GM21423 (cell line): Measurements from ENCODE around the gene ZGPAT.
"Not testable (repeated sequence)": the region's sequence is repeated elsewhere in the genome, so short reads cannot be mapped to it uniquely, and the experiment has no call there.

Experiments
- ATAC-seq: cut with Tn5 transposase; IDR thresholded peaks from one replicate; pipeline ENCODE4 v1.9.1; 2021; ENCODE audit warnings: mild to moderate bottlenecking, moderate library complexity; ENCODE audit not compliant: unreplicated experiment

Gene ZGPAT

DNA sequence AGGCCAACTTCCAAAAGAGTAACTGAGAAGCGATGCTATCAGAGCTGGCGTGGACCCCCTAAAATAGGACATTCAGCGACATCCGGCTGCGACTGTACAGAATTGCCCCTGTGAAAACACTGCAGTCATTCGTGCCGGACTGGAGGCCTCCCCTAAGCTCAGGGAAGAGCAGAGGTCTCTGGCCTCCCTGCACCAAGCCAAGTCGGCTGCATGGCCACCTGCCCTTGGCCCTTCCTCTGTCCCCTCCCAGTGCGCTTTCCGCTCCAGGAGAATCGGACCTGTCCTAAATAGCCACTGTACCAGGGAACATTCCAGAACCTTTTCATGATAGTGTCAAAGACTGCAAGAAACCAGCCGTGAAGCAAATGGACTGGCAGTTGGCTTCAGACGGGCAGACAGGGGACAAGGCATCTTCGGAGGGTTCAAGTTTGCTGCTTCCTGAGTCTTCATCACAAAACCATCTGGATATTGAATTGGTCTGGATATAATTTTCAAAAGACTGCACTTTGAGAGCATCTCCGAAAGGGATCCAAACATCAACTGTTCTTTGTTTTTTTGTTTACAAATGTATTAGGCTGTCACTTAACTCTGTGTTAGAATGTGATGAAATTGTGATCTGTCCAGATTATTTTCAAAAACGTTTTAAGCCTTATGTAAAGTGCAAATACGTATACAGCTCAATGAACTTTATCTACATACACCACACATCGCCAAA is 48.3 kb downstream of the ZGPAT start:
- ATAC-seq: no peak

DNA sequence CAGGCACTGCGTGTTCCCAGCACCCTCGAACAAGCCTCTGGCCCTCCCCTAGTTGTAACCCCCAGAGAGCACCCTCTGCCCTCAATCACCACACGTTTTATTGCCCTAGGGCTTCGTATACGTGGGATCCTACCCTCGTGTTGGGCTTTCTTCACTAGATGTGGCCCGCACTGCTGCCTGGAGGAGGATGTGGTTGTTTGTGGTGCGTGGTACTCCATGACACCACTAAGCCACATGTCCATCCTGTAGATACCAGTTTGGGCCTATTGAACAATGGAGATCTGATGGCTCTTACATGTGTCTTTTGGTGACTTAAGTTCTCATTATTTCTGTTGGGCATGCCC is 48.8 kb downstream of the ZGPAT start:
- ATAC-seq: no peak

DNA sequence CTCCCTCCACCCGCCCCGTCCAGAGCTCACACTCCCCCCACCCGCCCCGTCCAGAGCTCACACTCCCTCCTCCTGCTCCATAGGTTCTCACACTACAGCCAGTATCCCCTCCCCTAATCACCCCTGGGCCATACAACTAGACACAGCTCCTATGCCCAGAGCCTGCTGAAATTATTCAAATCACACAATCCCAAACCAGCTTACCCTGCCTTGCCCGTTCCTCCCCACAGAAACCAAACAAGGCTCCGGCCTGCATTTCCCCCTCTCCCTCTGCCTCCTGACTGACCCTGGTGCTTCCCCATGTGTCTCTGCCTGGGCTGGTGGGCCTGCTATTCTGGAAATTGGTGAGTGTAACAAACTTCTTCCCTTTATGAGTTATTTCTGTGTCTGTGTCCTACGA is 50.3 kb downstream of the ZGPAT start:
- no peak for ATAC-seq

DNA sequence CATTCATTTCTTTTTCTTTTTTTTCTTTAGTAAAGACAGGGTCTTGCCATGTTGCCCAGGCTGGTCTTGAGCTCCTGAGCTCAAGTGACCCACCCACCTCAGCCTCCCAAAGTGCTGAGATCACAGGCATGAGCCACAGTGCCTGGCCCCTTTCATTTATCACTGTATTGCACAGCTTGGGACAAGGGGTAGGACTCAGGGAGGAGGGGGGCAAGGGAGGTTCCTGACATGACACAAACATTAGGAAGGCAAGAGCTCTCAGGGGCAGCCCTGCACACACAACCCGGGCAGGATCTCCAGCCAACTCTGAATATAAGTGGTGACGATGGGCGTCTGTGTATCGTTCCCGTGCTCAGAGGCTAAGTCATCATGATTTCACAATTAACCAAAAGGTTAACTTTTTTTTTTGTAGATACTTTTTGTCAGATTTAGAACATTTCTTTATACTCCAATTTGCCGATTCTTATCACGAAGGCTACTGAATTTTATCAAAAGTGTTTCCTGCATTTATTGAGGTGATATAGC is 51.6 kb downstream of the ZGPAT start:
- no peak for ATAC-seq

DNA sequence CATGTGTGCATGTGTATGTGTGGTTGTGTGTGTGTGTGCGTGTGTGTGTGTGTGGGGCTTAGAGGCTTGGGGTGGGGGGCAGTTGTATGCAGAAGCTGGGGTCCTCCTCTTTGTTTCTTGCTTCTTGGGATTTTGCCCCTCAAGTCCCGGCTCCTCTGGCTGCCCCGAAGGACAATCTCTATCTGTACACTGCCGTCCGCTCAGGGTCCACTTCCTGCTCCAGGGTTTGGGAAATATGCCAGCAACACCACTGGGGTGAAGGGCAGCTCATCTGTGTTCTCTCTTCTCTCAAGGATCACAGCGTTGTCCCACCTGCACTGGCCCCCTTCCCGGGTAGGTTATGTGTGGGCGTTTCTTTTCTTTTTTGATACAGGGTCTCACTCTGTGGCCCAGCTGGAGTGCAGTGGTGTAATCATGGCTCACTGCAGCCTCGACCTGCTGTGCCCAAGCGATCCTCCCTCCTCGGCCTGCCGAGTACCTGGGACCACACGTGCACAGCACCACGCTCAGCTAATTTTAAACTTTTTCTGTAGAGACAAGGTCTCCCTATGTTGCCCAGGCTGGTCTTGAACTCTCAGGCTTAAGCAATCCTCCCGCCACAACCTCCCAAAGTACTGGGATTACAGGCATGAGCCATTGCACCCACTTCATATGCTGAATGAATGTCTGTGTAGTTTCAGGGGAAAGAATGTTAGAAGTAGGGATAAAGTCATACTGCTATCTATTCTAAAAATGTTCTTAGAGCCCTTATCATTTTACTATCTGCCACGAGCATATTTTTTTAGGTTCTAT is 57.4 kb downstream of the ZGPAT start:
- ATAC-seq: no peak

GRCh38 chr20:63765902-63766301 is 58.1 kb downstream of the ZGPAT start:
- ATAC-seq: no peak

DNA sequence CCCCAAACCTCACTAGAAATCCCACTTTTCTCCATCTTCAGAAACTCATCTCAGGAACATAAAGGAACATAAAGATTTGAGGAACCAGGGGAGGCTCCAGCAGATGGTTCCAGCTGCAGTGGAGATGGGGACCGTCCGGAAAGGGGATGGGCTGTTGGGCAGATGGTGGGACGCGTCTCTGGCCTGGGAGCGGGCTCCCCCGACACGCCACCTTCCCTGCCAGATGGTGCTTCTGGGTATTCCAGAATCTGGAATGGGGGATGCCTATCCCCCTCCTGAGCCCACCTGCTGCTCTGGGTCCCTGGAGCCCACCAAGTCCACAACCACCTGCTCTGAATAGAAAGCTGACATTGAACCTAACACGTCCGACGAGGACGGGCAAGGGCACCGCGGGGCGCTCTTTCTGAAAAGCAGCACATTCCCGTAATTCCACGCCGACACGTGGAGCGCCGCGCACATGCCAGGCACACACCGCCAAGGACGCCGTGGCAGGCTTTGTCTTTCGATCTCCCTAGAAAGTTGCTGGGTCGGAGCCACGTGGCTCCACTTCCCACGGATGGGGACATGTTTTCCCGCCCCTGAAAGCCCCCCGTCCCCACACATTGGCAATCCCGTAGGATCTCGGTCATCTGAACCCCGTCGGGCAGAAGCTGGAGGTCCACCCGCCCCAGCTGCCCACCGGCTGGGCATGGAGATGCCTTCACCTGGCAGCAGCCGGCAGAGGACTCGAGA is 59.0 kb downstream of the ZGPAT start:
- ATAC-seq: no peak

DNA sequence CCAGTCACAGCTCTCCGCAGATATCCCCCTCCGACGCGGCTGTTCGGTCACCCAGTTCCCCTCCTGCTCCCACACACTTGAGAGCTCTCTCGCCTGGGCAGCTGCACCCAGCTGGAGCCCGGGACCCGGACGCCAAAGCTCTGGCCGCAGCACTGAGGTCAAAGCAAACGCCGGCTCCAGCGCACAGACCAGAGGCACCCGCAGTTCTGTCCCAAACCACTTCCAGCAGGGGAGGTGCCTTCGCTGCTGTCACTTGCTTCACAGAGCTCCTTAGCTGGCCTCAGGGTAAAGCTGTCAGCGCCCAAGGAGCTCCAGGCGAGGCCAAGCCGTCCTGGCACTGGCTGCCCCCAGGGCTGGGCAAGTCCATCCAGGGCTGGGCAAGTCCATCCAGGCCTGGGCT is 59.6 kb downstream of the ZGPAT start:
- ATAC-seq: no peak

GRCh38 chr20:63767886-63768285 is 60.0 kb downstream of the ZGPAT start:
- no peak for ATAC-seq

DNA sequence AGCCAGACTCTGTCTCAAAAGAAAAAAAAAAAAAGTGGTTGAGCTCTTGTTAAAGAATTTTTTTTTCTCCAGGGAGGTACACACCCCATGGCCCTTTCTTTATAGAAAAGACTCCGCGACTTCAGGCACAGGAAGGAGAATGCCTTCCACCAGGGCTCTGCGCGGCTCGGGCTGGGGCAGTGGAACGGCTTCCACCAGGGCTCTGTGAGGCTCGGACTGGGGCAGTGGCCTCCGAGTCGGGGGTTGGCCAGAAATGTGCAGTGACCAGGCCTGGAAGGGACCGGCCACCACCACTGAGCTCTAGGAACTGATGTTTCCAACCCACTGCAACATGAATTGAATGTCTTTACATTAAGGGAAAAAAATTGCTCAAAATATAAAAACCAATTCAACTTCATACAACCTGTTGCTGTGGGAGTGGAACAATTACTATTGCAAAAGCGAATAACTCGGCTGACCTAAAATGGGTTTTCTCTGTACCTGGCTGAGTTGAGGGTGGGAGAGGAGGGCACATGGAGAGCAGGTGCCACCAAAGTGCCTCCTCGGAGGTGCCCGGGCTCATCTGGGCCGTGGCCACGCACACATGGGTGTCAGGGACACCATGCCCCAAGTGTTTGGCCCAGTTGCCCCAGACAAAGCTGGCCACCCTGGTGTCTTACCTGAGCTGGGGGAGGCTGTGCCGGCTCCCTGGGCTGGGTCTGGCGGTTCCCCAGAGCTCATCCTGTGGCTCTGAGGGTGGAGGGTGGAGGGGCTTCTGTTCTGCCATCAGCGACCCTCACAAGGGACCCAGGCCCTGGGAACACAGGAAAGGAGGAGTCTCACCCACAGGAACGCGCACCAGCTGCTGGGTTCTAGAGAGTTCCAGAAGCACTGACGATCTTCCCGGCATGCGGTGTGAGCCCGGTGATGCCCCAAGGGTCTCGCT is 61.0 kb downstream of the ZGPAT start:
- no peak for ATAC-seq

GRCh38 chr20:63769891-63770474 is 62.1 kb downstream of the ZGPAT start:
- no peak for ATAC-seq

GRCh38 chr20:63771046-63771707 is 63.3 kb downstream of the ZGPAT start:
- ATAC-seq: no peak

GRCh38 chr20:63772781-63773518 is 65.1 kb downstream of the ZGPAT start:
- no peak for ATAC-seq

GRCh38 chr20:63773571-63774241 is 65.9 kb downstream of the ZGPAT start:
- ATAC-seq: no peak

GRCh38 chr20:63774306-63774705 is 66.5 kb downstream of the ZGPAT start:
- no peak for ATAC-seq

- ATAC-seq: no peak
Measured at GRCh38 chr20:63775096-63775978, 67.5 kb downstream of the ZGPAT start.

GRCh38 chr20:63776875-63777274 is 69.0 kb downstream of the ZGPAT start:
- not testable (repeated sequence) for ATAC-seq
